Peyer's patch (tissue), 4 donors: ENCODE results near the gene ITGA11. TPM values are rescaled to one million over a fixed set of nuclear protein-coding genes. Genes with fewer than 3 reads are reported as not detected.

Source experiments
- DNase-seq, 3 donors: peaks; one replicate each; pipeline ENCODE4 v3.0.0-alpha.2; 2017 to 2019
- H3K27ac ChIP-seq, 4 donors: fragments of 200-600 bp; sonication (generic); one replicate each; pipeline ENCODE4 v1.5.1; 2016 to 2019
- H3K27me3 ChIP-seq, 2 donors: fragments of 200-600 bp; sonication (generic); one replicate each; pipeline ENCODE4 v1.5.1; 2019
- H3K36me3 ChIP-seq, 3 donors: fragments of 200-600 bp; sonication (generic); one replicate each; pipeline ENCODE4 v1.5.1; 2016 to 2019
- H3K4me1 ChIP-seq, 4 donors: fragments of 200-600 bp; sonication (generic); one replicate each; pipeline ENCODE4 v1.5.1; 2016 to 2019
- H3K4me3 ChIP-seq, 4 donors: fragments of 200-600 bp; sonication (generic); 1 replicate in 3 of 4; 2 replicates in 1 of 4; pipeline ENCODE4 v1.5.1; 2016 to 2019; ENCODE audit warnings: mild to moderate bottlenecking in 1 of 4
- H3K9me3 ChIP-seq, 4 donors: fragments of 200-600 bp; sonication (generic); one replicate each; pipeline ENCODE4 v1.5.1; 2016 to 2019; ENCODE audit warnings: mild to moderate bottlenecking in 1 of 4
- POLR2A ChIP-seq, 2 donors: fragments of 450-650 bp; IDR thresholded peaks; one replicate each; pipeline ENCODE4 v1.5.1; 2017; ENCODE audit warnings: antibody characterized with exemption in 2 of 2, mild to moderate bottlenecking in 2 of 2, moderate library complexity in 2 of 2
- total RNA-seq, 4 donors: library from RNA; depleted of rRNA; stranded (reverse); fragments of >200 nt; gene quantifications; one replicate each; pipeline ENCODE4 v1.1.0, GENCODE V29; 2016
- TF ChIP-seq, protein P1 (sequence below), 6 experiments: fragments of 450-650 bp in 4 of 6; fragments of 200-600 bp in 2 of 6; sonication (generic) in 1 of 6; IDR thresholded peaks; one replicate each; pipeline ENCODE4 v1.5.1; 2017 to 2019; ENCODE audit warnings: antibody characterized with exemption in 6 of 6, mild to moderate bottlenecking in 3 of 6, moderate library complexity in 1 of 6

The ITGA11 gene
- total RNA-seq, 4 donors from 2014 or later = 0.88 to 24.8 (median 2.6) TPM

DNA sequence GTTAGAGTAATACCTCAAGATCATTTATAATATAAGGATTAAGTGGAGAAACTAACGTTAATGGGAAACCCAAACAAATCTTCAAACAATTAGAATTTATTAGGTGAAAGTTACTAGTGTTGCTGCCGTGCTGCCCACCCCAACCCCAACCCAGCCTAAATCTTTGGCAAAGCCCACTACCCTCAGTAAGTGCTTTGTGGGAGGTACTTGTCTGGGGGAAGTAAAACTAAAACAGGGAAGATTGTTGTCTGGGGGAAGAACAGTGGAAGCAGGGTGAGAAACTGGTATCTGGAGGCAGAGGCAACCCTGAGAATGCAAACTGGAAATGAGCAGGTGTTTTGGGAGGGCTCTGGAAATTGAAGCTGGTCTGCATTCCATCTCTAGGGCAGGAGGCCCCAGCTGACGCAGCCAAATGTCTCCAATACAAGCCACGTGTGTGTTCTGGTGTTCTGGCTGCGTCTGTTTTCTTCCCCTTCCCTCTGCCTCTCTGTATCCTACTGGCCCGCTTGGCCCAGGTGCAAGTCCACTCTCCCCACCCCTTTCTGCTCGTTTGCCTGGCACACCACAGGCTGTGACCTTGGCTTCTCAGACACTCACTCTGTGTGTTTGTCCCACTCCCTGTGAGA lies 121.7 kb downstream of the ITGA11 start:
- Histone ChIP-seq H3K36me3 (no peaks in the 10 kb centered on the region), H3K27ac (no peak overlapping the region), H3K9me3 (no peaks in the 10 kb centered on the region), H3K4me3 (no peak overlapping the region), H3K27me3 (no peaks in the 10 kb centered on the region), H3K4me1 (no peaks in the 10 kb centered on the region)
- TF ChIP-seq POLR2A (IDR thresholded peaks at IDR 0.05) = no peak
- TF ChIP-seq, protein P1, sequence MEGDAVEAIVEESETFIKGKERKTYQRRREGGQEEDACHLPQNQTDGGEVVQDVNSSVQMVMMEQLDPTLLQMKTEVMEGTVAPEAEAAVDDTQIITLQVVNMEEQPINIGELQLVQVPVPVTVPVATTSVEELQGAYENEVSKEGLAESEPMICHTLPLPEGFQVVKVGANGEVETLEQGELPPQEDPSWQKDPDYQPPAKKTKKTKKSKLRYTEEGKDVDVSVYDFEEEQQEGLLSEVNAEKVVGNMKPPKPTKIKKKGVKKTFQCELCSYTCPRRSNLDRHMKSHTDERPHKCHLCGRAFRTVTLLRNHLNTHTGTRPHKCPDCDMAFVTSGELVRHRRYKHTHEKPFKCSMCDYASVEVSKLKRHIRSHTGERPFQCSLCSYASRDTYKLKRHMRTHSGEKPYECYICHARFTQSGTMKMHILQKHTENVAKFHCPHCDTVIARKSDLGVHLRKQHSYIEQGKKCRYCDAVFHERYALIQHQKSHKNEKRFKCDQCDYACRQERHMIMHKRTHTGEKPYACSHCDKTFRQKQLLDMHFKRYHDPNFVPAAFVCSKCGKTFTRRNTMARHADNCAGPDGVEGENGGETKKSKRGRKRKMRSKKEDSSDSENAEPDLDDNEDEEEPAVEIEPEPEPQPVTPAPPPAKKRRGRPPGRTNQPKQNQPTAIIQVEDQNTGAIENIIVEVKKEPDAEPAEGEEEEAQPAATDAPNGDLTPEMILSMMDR (IDR thresholded peaks at IDR 0.05) = no peak
- DNase-seq = peak in 2 of 3 donors; percentile 21 to 30

DNA sequence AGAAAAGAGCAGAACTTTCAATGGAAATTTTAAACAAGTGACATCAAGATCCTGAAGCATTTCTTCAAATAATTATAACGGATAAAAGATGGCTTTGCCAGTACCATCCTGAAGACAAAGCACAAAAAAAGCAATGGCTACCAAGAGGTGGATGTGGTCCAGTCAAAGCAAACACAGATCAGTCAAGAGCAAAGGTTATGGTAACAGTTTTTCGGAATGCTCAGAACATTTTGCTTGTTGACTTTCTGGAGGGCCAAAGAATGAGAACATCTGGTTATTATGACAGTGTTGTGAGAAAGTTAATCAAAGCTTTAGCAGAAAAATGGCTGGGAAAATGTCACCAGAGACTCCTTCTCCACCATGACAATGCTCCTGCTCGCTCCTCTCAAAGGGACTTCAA lies 122.9 kb downstream of the ITGA11 start:
- no peak overlapping the region for H3K4me3 ChIP-seq
- no peaks in the 10 kb centered on the region for H3K36me3 ChIP-seq
- H3K4me1 ChIP-seq = no peaks in the 10 kb centered on the region
- no peaks in the 10 kb centered on the region for H3K9me3 ChIP-seq
- no peaks in the 10 kb centered on the region for H3K27me3 ChIP-seq
- TF ChIP-seq, protein P1 (IDR thresholded peaks at IDR 0.05) = no peak
- no peak for TF ChIP-seq POLR2A (IDR thresholded peaks at IDR 0.05)
- H3K27ac ChIP-seq = no peak overlapping the region
- DNase-seq = no peak

DNA sequence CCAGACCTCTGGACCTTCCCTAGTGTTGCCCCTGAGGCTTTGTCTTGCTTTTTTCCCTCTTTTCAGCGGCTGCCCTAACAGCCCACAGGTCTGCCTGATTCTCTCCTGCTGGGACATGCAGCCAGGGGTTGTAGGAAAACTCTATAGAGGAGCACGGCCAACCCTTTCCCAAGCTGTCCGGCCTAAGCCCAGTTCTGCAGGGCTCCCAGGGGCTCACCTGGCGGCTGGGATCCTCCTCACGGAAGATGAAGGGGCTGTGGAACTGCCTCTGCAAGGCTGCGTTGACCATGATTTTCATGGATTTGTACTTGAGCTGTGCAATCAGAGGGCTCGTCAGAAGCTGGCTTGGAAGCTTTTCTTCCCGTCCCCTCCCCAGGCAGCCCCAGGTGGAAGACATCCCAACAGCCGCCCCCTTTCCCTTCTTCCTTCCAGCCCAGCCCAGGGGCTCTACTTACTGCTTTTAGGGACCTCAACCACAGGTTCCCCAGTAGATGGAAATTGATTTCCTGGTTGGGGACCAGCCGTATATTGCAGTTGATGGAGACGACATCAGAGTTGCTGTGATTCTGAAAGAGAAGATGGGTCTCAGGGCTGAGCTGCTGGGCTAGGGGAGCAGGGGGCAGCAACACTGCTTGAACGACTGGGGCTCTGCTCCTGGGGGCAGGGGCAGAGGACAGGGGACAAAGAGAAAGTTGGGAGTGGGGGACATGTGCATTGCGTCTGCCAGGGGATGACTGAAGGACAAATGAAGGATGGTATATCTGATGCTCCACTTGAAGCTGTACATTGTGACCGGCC lies 124.6 kb downstream of the ITGA11 start:
- H3K4me1 ChIP-seq = no peaks in the 10 kb centered on the region
- TF ChIP-seq, protein P1 (IDR thresholded peaks at IDR 0.05) = no peak
- no peak for TF ChIP-seq POLR2A (IDR thresholded peaks at IDR 0.05)
- H3K4me3 ChIP-seq = no peak overlapping the region
- no peak overlapping the region for H3K27ac ChIP-seq
- H3K36me3 ChIP-seq = no peaks in the 10 kb centered on the region
- no peaks in the 10 kb centered on the region for H3K9me3 ChIP-seq
- H3K27me3 ChIP-seq = no peaks in the 10 kb centered on the region
- peak in 2 of 3 donors; percentile 29 to 40 for DNase-seq

DNA sequence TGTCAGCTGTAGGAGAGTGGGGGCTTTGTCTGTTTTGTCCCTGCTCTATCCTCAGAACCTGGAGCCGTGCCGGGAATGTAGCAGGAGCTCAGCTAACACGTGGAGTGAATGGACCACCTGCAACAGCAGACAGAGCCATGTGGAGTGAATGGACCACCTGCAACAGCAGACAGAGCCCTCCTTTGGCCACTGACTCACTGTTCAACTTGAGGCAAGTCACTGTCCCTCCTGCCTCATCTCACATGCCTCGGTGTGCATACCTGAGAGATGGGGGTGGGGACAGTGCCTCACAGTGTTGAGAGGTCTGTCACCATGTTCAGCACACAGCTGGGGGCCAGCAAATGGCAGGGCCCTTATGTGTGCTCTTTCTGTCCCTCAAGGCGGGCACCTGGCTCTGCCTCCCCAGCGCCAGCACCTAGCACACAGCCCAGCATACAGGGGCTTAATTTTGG lies 126.5 kb downstream of the ITGA11 start:
- Histone ChIP-seq H3K4me3 (no peak overlapping the region), H3K36me3 (no peaks in the 10 kb centered on the region), H3K27me3 (no peaks in the 10 kb centered on the region), H3K9me3 (no peaks in the 10 kb centered on the region), H3K27ac (no peak overlapping the region), H3K4me1 (peaks cover 0 to 8% (median 0%) of the 10 kb centered on the region in 4 donors)
- TF ChIP-seq, protein P1 (IDR thresholded peaks at IDR 0.05) = no peak
- no peak for TF ChIP-seq POLR2A (IDR thresholded peaks at IDR 0.05)
- DNase-seq = peak in 1 of 3 donors; percentile 40

DNA sequence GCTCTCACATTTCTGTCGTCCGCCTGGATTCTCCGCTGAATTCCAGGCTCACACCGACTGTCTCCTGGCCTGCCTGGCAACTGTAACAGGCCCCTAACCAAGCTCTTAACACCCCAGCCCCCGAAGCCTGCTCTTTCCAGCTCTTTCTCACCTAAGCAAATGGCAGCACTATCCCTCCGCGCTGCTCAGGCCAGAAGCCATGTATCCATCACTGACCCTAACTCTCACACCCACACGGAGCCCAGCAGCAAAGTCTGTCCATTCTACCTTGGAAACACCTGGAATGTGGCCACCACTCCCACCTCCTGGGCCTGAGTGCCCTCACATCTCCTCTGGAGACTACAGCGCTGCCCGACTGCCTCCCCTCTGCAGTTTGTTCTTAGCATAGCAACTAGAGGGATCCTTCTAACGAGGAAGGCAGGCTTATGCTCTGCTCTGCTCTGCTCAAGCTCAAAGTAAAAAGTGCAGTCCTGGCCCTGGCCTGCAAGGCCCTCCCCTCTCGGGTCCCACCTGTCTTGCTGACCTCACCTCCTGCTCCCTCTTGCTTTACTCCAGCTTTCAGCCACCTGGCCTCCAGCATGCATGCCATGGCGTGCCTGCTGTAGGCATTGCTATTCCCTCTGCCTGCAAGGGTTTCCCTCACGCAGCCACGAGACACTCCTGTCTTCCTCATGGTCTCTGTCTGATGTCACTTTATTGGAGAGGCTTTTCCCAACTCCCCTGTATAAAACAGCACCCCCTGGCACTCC lies 127.2 kb downstream of the ITGA11 start:
- H3K27ac ChIP-seq = no peak overlapping the region
- H3K36me3 ChIP-seq = no peaks in the 10 kb centered on the region
- TF ChIP-seq, protein P1 (IDR thresholded peaks at IDR 0.05) = no peak
- TF ChIP-seq POLR2A (IDR thresholded peaks at IDR 0.05) = no peak
- no peaks in the 10 kb centered on the region for H3K9me3 ChIP-seq
- H3K4me1 ChIP-seq = peaks cover 0 to 15% (median 1%) of the 10 kb centered on the region in 4 donors
- no peak overlapping the region for H3K4me3 ChIP-seq
- DNase-seq = peak in 1 of 3 donors; percentile 38
- no peaks in the 10 kb centered on the region for H3K27me3 ChIP-seq
